ENCODE measurements around the gene ACHE. TPM values are rescaled to one million over a fixed set of nuclear protein-coding genes. Genes with fewer than 3 reads are reported as not detected.
"Not testable (repeated sequence)": the region's sequence is repeated elsewhere in the genome, so short reads cannot be mapped to it uniquely, and the experiment has no call there.

ACHE gene
- total and polyA plus RNA-seq, 4 experiments from 2014 or later: not detected

- Histone ChIP-seq H3K4me3 (ENCODE audit: low read length in 2 of 2) (no peak overlapping the region), H3K27ac (ENCODE audit: low read depth, low read length) (no peak overlapping the region), H3K27me3 (ENCODE audit: insufficient read depth, low read length) (no peaks in the 10 kb centered on the region), H3K4me1 (ENCODE audit: insufficient read depth, low read length) (peaks cover 3% of the 10 kb centered on the region), H3K36me3 (ENCODE audit: insufficient read depth, low read length) (peaks cover 21% of the 10 kb centered on the region), H3K9me3 (ENCODE audit: control insufficient read depth in 1 of 2, low read length in 2 of 2) (no peaks in the 10 kb centered on the region)
- Mint-ChIP-seq H3K9me3 (no peaks in the 10 kb centered on the region), H3K4me3 (no peak overlapping the region), H3K4me1 (peaks cover 0 to 2% (median under 1%) of the 10 kb centered on the region in 4 donors), H3K27me3 (no peaks in the 10 kb centered on the region), H3K27ac (no peak overlapping the region), H3K36me3 (peaks cover 29 to 65% of the 10 kb centered on the region in 2 donors)
- intact Hi-C loops (cut with micrococcal nuclease): no loop called here
- CTCF ChIA-PET (ENCODE audit: partially characterized antibody): interaction anchor here (3.0 kb wide), 1 partner anchor 10 kb away, joined by 10 read pairs; the partner anchor contains the start of gene SLC12A9
- DNase-seq: no peak
- POLR2A ChIA-PET (ENCODE audit: partially characterized antibody): interaction anchor here (1.5 kb wide), 1 partner anchor 14 kb away, joined by 3 read pairs; the partner anchor contains the start of gene SRRT
Measured at GRCh38 chr7:100861616-100861985, 34.1 kb downstream of the ACHE start.

GRCh38 chr7:100860702-100861615 is 34.7 kb downstream of the ACHE start:
- Mint-ChIP-seq H3K4me1 (peaks cover 0 to 2% (median under 1%) of the 10 kb centered on the region in 4 donors), H3K4me3 (no peak overlapping the region), H3K36me3 (peaks cover 29 to 65% of the 10 kb centered on the region in 2 donors), H3K27ac (peak overlapping the region in 4 of 7 donors; percentile 12 to 79 (median 34)), H3K9me3 (no peaks in the 10 kb centered on the region), H3K27me3 (no peaks in the 10 kb centered on the region)
- Histone ChIP-seq H3K36me3 (ENCODE audit: insufficient read depth, low read length) (peaks cover 21% of the 10 kb centered on the region), H3K9me3 (ENCODE audit: control insufficient read depth in 1 of 2, low read length in 2 of 2) (no peaks in the 10 kb centered on the region), H3K4me3 (ENCODE audit: low read length in 2 of 2) (no peak overlapping the region), H3K4me1 (ENCODE audit: insufficient read depth, low read length) (no peaks in the 10 kb centered on the region), H3K27ac (ENCODE audit: low read depth, low read length) (no peak overlapping the region), H3K27me3 (ENCODE audit: insufficient read depth, low read length) (no peaks in the 10 kb centered on the region)
- POLR2A ChIA-PET (ENCODE audit: partially characterized antibody): interaction anchor here (0.7 to 1.5 kb wide), 2 partner anchors 14 to 516 kb away, joined by 3 read pairs; partner anchors contain the start of gene SRRT
- DNase-seq: no peak
- intact Hi-C loops (cut with micrococcal nuclease): no loop called here
- CTCF ChIA-PET (ENCODE audit: partially characterized antibody): interaction anchor here (1.4 to 3.0 kb wide), 2 partner anchors 9 to 155 kb away, joined by 3 to 10 read pairs; partner anchors contain the start of genes POP7 and SLC12A9

GRCh38 chr7:100859856-100860255 is 35.8 kb downstream of the ACHE start:
- ChIA-PET CTCF (ENCODE audit: partially characterized antibody) (interaction anchor here (1.4 kb wide), 1 partner anchor 154 kb away, joined by 3 read pairs; the partner anchor contains the start of gene POP7), POLR2A (ENCODE audit: partially characterized antibody) (no interaction called here)
- H3K27ac ChIP-seq (ENCODE audit: low read depth, low read length): no peak overlapping the region
- Mint-ChIP-seq H3K4me1 (peaks cover 4 to 7% (median 5%) of the 10 kb centered on the region in 4 donors), H3K9me3 (no peaks in the 10 kb centered on the region), H3K4me3 (no peak overlapping the region), H3K36me3 (peaks cover 33 to 69% of the 10 kb centered on the region in 2 donors), H3K27ac (peak overlapping the region in 2 of 7 donors; percentile 29 to 47), H3K27me3 (no peaks in the 10 kb centered on the region)
- H3K4me3 ChIP-seq (ENCODE audit: low read length in 2 of 2): no peak overlapping the region
- DNase-seq: no peak
- no peaks in the 10 kb centered on the region for H3K27me3 ChIP-seq (ENCODE audit: insufficient read depth, low read length)
- no peaks in the 10 kb centered on the region for H3K4me1 ChIP-seq (ENCODE audit: insufficient read depth, low read length)
- no peaks in the 10 kb centered on the region for H3K9me3 ChIP-seq (ENCODE audit: control insufficient read depth in 1 of 2, low read length in 2 of 2)
- H3K36me3 ChIP-seq (ENCODE audit: insufficient read depth, low read length): peaks cover 21% of the 10 kb centered on the region
- intact Hi-C loops (cut with micrococcal nuclease): no loop called here

GRCh38 chr7:100856871-100857282 is 38.8 kb downstream of the ACHE start:
- Histone ChIP-seq H3K4me3 (ENCODE audit: low read length in 2 of 2) (no peak overlapping the region), H3K27me3 (ENCODE audit: insufficient read depth, low read length) (no peaks in the 10 kb centered on the region), H3K27ac (ENCODE audit: low read depth, low read length) (no peak overlapping the region), H3K4me1 (ENCODE audit: insufficient read depth, low read length) (peaks cover 18% of the 10 kb centered on the region), H3K9me3 (ENCODE audit: control insufficient read depth in 1 of 2, low read length in 2 of 2) (no peaks in the 10 kb centered on the region), H3K36me3 (ENCODE audit: insufficient read depth, low read length) (peaks cover 16% of the 10 kb centered on the region)
- Mint-ChIP-seq H3K36me3 (peaks cover 27 to 45% of the 10 kb centered on the region in 2 donors), H3K27me3 (no peaks in the 10 kb centered on the region), H3K4me3 (no peak overlapping the region), H3K27ac (no peak overlapping the region), H3K4me1 (peaks cover 8 to 34% (median 19%) of the 10 kb centered on the region in 4 donors), H3K9me3 (no peaks in the 10 kb centered on the region)
- no peak for DNase-seq
- POLR2A ChIA-PET (ENCODE audit: partially characterized antibody): interaction anchor here (1.5 to 2.0 kb wide), 2 partner anchors 10 to 18 kb away, joined by 5 to 7 read pairs; partner anchors contain the start of genes SRRT and TRIP6
- CTCF ChIA-PET (ENCODE audit: partially characterized antibody): no interaction called here
- intact Hi-C loops (cut with micrococcal nuclease): no loop called here

- H3K4me1 Mint-ChIP-seq: peaks cover 11 to 36% (median 20%) of the 10 kb centered on the region in 4 donors
- POLR2A ChIA-PET (ENCODE audit: partially characterized antibody): interaction anchor here (1.5 to 2.0 kb wide), 3 partner anchors 11 to 20 kb away, joined by 5 to 7 read pairs (median 6); partner anchors contain the start of genes SRRT and TRIP6
- no peak overlapping the region for H3K4me3 ChIP-seq (ENCODE audit: low read length in 2 of 2)
- CTCF ChIA-PET (ENCODE audit: partially characterized antibody): no interaction called here
- intact Hi-C loops (cut with micrococcal nuclease): no loop called here
- no peaks in the 10 kb centered on the region for H3K27me3 ChIP-seq (ENCODE audit: insufficient read depth, low read length)
- no peaks in the 10 kb centered on the region for H3K9me3 ChIP-seq (ENCODE audit: control insufficient read depth in 1 of 2, low read length in 2 of 2)
- H3K27ac ChIP-seq (ENCODE audit: low read depth, low read length): no peak overlapping the region
- peaks cover 21 to 35% of the 10 kb centered on the region in 2 donors for H3K36me3 Mint-ChIP-seq
- DNase-seq: no peak
- H3K27ac Mint-ChIP-seq: peak overlapping the region in 3 of 7 donors; percentile 36 to 84 (median 66)
- H3K27me3 Mint-ChIP-seq: no peaks in the 10 kb centered on the region
- H3K4me1 ChIP-seq (ENCODE audit: insufficient read depth, low read length): peaks cover 25% of the 10 kb centered on the region
- peaks cover 11% of the 10 kb centered on the region for H3K36me3 ChIP-seq (ENCODE audit: insufficient read depth, low read length)
- no peaks in the 10 kb centered on the region for H3K9me3 Mint-ChIP-seq
- H3K4me3 Mint-ChIP-seq: peak overlapping the region in 1 of 8 donors; percentile 46
Measured at GRCh38 chr7:100855515-100855914, 40.2 kb downstream of the ACHE start.

- H3K9me3 Mint-ChIP-seq; H3K27me3 ChIP-seq (ENCODE audit: insufficient read depth, low read length); H3K27me3 Mint-ChIP-seq; H3K27ac ChIP-seq (ENCODE audit: low read depth, low read length); DNase-seq; H3K4me3 ChIP-seq (ENCODE audit: low read length in 2 of 2); H3K36me3 ChIP-seq (ENCODE audit: insufficient read depth, low read length); H3K9me3 ChIP-seq (ENCODE audit: control insufficient read depth in 1 of 2, low read length in 2 of 2); H3K4me3 Mint-ChIP-seq: not testable (repeated sequence)
- Mint-ChIP-seq H3K36me3 (peaks cover 18 to 29% of the 10 kb centered on the region in 2 donors), H3K27ac (peak overlapping the region in 2 of 7 donors; percentile 84 to 91), H3K4me1 (peaks cover 11 to 36% (median 20%) of the 10 kb centered on the region in 4 donors)
- CTCF ChIA-PET (ENCODE audit: partially characterized antibody): interaction anchor here (0.6 kb wide), 1 partner anchor 37 kb away, joined by 3 read pairs; no protein-coding TSS in a partner anchor
- intact Hi-C loops (cut with micrococcal nuclease): loop anchor here (5.0 kb wide), 1 partner anchor 163 kb away; the partner anchor contains the start of gene GIGYF1
- POLR2A ChIA-PET (ENCODE audit: partially characterized antibody): interaction anchor here (1.5 to 2.0 kb wide), 2 partner anchors 12 to 20 kb away, joined by 5 to 6 read pairs; partner anchors contain the start of genes SRRT and TRIP6
- H3K4me1 ChIP-seq (ENCODE audit: insufficient read depth, low read length): peaks cover 25% of the 10 kb centered on the region
Measured at GRCh38 chr7:100854899-100855298, 40.8 kb downstream of the ACHE start.

All from CD4-positive, alpha-beta memory T cell (primary cell).